Panc1 (cell line): ENCODE data around the gene ENO1.
"Not testable (repeated sequence)": the region's sequence is repeated elsewhere in the genome, so short reads cannot be mapped to it uniquely, and the experiment has no call there.

Experiments used
- CTCF ChIP-seq: fragments of 450-650 bp; IDR thresholded peaks from 2 replicates; pipeline ENCODE4 v1.5.1; 2017; ENCODE audit warnings: mild to moderate bottlenecking
- POLR2AphosphoS5 ChIP-seq: IDR thresholded peaks from 2 replicates; pipeline ENCODE4 v1.6.1; 2012; ENCODE audit warnings: mild to moderate bottlenecking, low read depth, low read length, moderate library complexity

- TF ChIP-seq POLR2AphosphoS5, CTCF: not testable (repeated sequence)
Observed at GRCh38 chr1:8897505-8897904, 19.0 kb upstream of the ENO1 start.
